ENCODE measurements around the gene ORAI2.
A peak's percentile ranks its signal among the peaks of the same experiment; 100 is the strongest.
"Not testable (repeated sequence)": the region's sequence is repeated elsewhere in the genome, so short reads cannot be mapped to it uniquely, and the experiment has no call there.

Gene ORAI2

GRCh38 chr7:102493220-102493935 is 60.0 kb downstream of the ORAI2 start:
- DNase-seq; intact Hi-C loops (cut with DNase I): not testable (repeated sequence)

- intact Hi-C loops (cut with DNase I) = not testable (repeated sequence)
- peak in 4 of 10 donors; percentile 9 to 59 (median 23) for DNase-seq
These were observed 60.7 kb downstream of the ORAI2 start for GRCh38 chr7:102494026-102494425.

- intact Hi-C loops (cut with DNase I); DNase-seq: not testable (repeated sequence)
These were observed 61.2 kb downstream of the ORAI2 start for GRCh38 chr7:102494473-102495149.

- DNase-seq = peak in 3 of 10 donors; percentile 8 to 44 (median 29)
- intact Hi-C loops (cut with DNase I) = not testable (repeated sequence)
These were observed 63.5 kb downstream of the ORAI2 start for GRCh38 chr7:102496861-102497260.

GRCh38 chr7:102497308-102497707 is 63.9 kb downstream of the ORAI2 start:
- peak in 2 of 10 donors; percentile 14 to 16 for DNase-seq
- intact Hi-C loops (cut with DNase I) = not testable (repeated sequence)

- peak in 2 of 10 donors; percentile 7 to 10 for DNase-seq
- intact Hi-C loops (cut with DNase I) = not testable (repeated sequence)
These were observed 64.9 kb downstream of the ORAI2 start for GRCh38 chr7:102498321-102498720.

GRCh38 chr7:102503141-102503540 is 69.8 kb downstream of the ORAI2 start:
- intact Hi-C loops (cut with DNase I); DNase-seq: not testable (repeated sequence)

GRCh38 chr7:102505298-102506185 is 72.2 kb downstream of the ORAI2 start:
- intact Hi-C loops (cut with DNase I) = not testable (repeated sequence)

More at GRCh38 chr7:102505298-102506185, 72.2 kb downstream of the ORAI2 start:
- DNase-seq = peak in 1 of 10 donors; percentile 3

All from posterior cingulate gyrus (tissue), 11 donors.